Loucy (cell line): ENCODE data around the gene RPUSD2.

Source experiments
- H2AFZ ChIP-seq: fragments of 200-600 bp; sonication (generic); 2 replicates; pipeline ENCODE4 v1.6.0; 2016; ENCODE audit warnings: antibody characterized with exemption, mild to moderate bottlenecking, low read length, moderate library complexity
- H3F3A ChIP-seq: fragments of 200-600 bp; 2 replicates; pipeline ENCODE4 v1.6.0; 2016; ENCODE audit warnings: antibody characterized with exemption, low read depth, mild to moderate bottlenecking
- H3K27me3 ChIP-seq: fragments of 200-600 bp; sonication (generic); 2 replicates; pipeline ENCODE4 v1.6.1; 2014; ENCODE audit warnings: low read length, mild to moderate bottlenecking; ENCODE audit not compliant: insufficient read depth, poor library complexity, severe bottlenecking
- H3K36me3 ChIP-seq: fragments of 200-600 bp; sonication (generic); 2 replicates; pipeline ENCODE4 v1.6.1; 2016; ENCODE audit warnings: low read length; ENCODE audit not compliant: insufficient read depth
- H3K4me1 ChIP-seq: fragments of 200-600 bp; sonication (generic); 2 replicates; pipeline ENCODE4 v1.5.1; 2014; ENCODE audit warnings: low read length, mild to moderate bottlenecking; ENCODE audit not compliant: insufficient read depth, poor library complexity, severe bottlenecking
- H3K4me2 ChIP-seq: fragments of 200-600 bp; sonication (generic); 2 replicates; pipeline ENCODE4 v1.6.0; 2014; ENCODE audit warnings: antibody characterized with exemption, low read length, low read depth, mild to moderate bottlenecking; ENCODE audit not compliant: poor library complexity, severe bottlenecking
- H3K4me3 ChIP-seq: fragments of 200-600 bp; sonication (generic); 2 replicates; pipeline ENCODE4 v1.5.1; 2014; ENCODE audit warnings: low read length, mild to moderate bottlenecking, mixed read lengths; ENCODE audit not compliant: poor library complexity, severe bottlenecking
- H3K79me2 ChIP-seq: fragments of 200-600 bp; sonication (generic); 2 replicates; pipeline ENCODE4 v1.6.1; 2014; ENCODE audit warnings: low read length; ENCODE audit not compliant: insufficient read depth
- H3K9ac ChIP-seq: fragments of 200-600 bp; sonication (generic); 2 replicates; pipeline ENCODE4 v1.6.0; 2014; ENCODE audit warnings: mild to moderate bottlenecking, low read depth, low read length, moderate library complexity; ENCODE audit not compliant: poor library complexity, severe bottlenecking
- H3K9me2 ChIP-seq: fragments of 200-600 bp; sonication (generic); replicated peaks from 2 replicates; pipeline ENCODE4 v1.6.1; 2016; ENCODE audit warnings: low read depth, low read length, mixed read lengths
- H3K9me3 ChIP-seq: fragments of 200-600 bp; sonication (generic); 2 replicates; pipeline ENCODE4 v1.6.1; 2014; ENCODE audit warnings: mild to moderate bottlenecking, antibody characterized with exemption, low read length, low read depth; ENCODE audit not compliant: insufficient read depth
- H4K20me1 ChIP-seq: fragments of 200-600 bp; sonication (generic); 2 replicates; pipeline ENCODE4 v1.6.0; 2014; ENCODE audit warnings: antibody characterized with exemption, low read length, mild to moderate bottlenecking; ENCODE audit not compliant: insufficient read depth, poor library complexity, severe bottlenecking
- CTCF ChIP-seq: fragments of 200-600 bp; sonication (generic); conservative IDR thresholded peaks from 2 replicates; pipeline ENCODE4 v1.5.1; 2014; ENCODE audit warnings: mild to moderate bottlenecking, antibody characterized with exemption, low read length
- EZH2phosphoT487 ChIP-seq: fragments of 200-600 bp; IDR thresholded peaks from 2 replicates; pipeline ENCODE4 v1.6.1; 2018; ENCODE audit warnings: antibody characterized with exemption, mild to moderate bottlenecking, moderate library complexity, borderline replicate concordance

RPUSD2 gene

GRCh38 chr15:40591389-40591788 is 22.3 kb downstream of the RPUSD2 start:
- H3K4me1 ChIP-seq, result peaks cover 10% of the 10 kb centered on the region
- no peaks in the 10 kb centered on the region for H3K9me3 ChIP-seq
- no peak overlapping the region for H3K4me3 ChIP-seq
- peaks cover 10% of the 10 kb centered on the region for H4K20me1 ChIP-seq
- H2AFZ ChIP-seq, result no peak overlapping the region
- TF ChIP-seq CTCF (no peak), EZH2phosphoT487 (no peak)
- H3F3A ChIP-seq, result no peaks in the 10 kb centered on the region
- H3K79me2 ChIP-seq, result peaks cover 21% of the 10 kb centered on the region
- H3K27me3 ChIP-seq, result no peaks in the 10 kb centered on the region
- no peak overlapping the region for H3K9ac ChIP-seq
- no peak overlapping the region for H3K4me2 ChIP-seq
- H3K36me3 ChIP-seq, result no peaks in the 10 kb centered on the region
- no peaks in the 10 kb centered on the region for H3K9me2 ChIP-seq

DNA sequence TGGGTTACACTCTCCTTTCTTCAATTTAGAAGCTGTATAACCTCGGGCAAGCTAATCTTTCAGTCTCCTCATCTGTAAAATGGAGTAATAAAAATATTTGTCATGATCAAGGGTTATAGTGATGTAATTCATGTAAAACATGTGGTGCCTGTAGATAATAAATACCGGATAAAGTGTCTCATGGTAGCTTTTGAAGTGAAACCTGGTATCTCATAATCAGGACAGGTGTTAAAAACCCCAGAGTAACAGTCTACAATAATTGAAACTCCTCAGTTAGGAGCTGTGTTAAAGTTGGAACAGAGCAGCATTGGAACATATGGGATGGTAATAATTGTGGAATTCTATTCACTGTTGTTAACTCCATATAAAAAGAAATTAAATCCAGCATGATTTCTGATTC is 24.1 kb downstream of the RPUSD2 start:
- H3K4me2 ChIP-seq, result peak overlapping the region; percentile 90
- H3K79me2 ChIP-seq, result peaks cover 39% of the 10 kb centered on the region
- H4K20me1 ChIP-seq, result peaks cover 10% of the 10 kb centered on the region
- TF ChIP-seq CTCF (no peak), EZH2phosphoT487 (no peak)
- no peaks in the 10 kb centered on the region for H3K27me3 ChIP-seq
- H3K9me2 ChIP-seq, result no peaks in the 10 kb centered on the region
- peak overlapping the region; percentile 79 for H3K4me3 ChIP-seq
- no peaks in the 10 kb centered on the region for H3K9me3 ChIP-seq
- H3K4me1 ChIP-seq, result peaks cover 14% of the 10 kb centered on the region
- no peaks in the 10 kb centered on the region for H3F3A ChIP-seq
- peak overlapping the region; percentile 28; the same call in 1 of the 2 replicates for H2AFZ ChIP-seq
- H3K9ac ChIP-seq, result peak overlapping the region; percentile 75
- no peaks in the 10 kb centered on the region for H3K36me3 ChIP-seq

- Histone ChIP-seq H3K79me2 (peaks cover 46% of the 10 kb centered on the region), H2AFZ (peak within 1 kb of the TSS; percentile 92), H3K4me2 (peak within 1 kb of the TSS; percentile 90), H3K4me1 (peaks cover 18% of the 10 kb centered on the region), H3K9ac (peak within 1 kb of the TSS; percentile 75), H3K27me3 (no peaks in the 10 kb centered on the region), H4K20me1 (peaks cover 10% of the 10 kb centered on the region), H3K4me3 (peak within 1 kb of the TSS; percentile 79), H3K9me2 (no peaks in the 10 kb centered on the region), H3K36me3 (no peaks in the 10 kb centered on the region), H3F3A (no peaks in the 10 kb centered on the region), H3K9me3 (no peaks in the 10 kb centered on the region)
- TF ChIP-seq CTCF (no peak), EZH2phosphoT487 (no peak)
Measured at GRCh38 chr15:40593588-40594428, 24.7 kb downstream of the RPUSD2 start, which contains the start of gene KNL1. Gene KNL1, plus strand, starts transcription at chr15:40594249. Its CDS starts 8,683 bp downstream, at chr15:40602932.
